ENCODE measurements around the gene ACSS1. TPM values are rescaled to one million over a fixed set of nuclear protein-coding genes. Genes with fewer than 3 reads are reported as not detected.

Gene ACSS1
- total and polyA plus RNA-seq, 2 experiments from 2014 or later = 1.3 to 4.1 TPM

GRCh38 chr20:25103526-25103925 is 45.6 kb upstream of the ACSS1 start:
- Histone ChIP-seq H3K79me2 (replicated peaks; ENCODE audit: insufficient read depth) (no peaks in the 10 kb centered on the region), H3K4me3 (no peak overlapping the region), H3K27ac (ENCODE audit: low read depth) (no peak overlapping the region), H2AFZ (no peak overlapping the region), H3K27me3 (ENCODE audit: insufficient read depth) (no peaks in the 10 kb centered on the region), H3K4me1 (ENCODE audit: insufficient read depth) (no peaks in the 10 kb centered on the region), H3F3A (replicated peaks; ENCODE audit: low read depth) (no peaks in the 10 kb centered on the region), H3K36me3 (ENCODE audit: insufficient read depth) (no peaks in the 10 kb centered on the region), H3K4me2 (no peak overlapping the region), H3K9me2 (ENCODE audit: insufficient read depth) (no peaks in the 10 kb centered on the region), H4K20me1 (replicated peaks; ENCODE audit: insufficient read depth) (no peaks in the 10 kb centered on the region)
- H3K27ac Mint-ChIP-seq = no peak overlapping the region
- H3K4me3 Mint-ChIP-seq = no peak overlapping the region
- H3K9me3 Mint-ChIP-seq = peaks cover 7% of the 10 kb centered on the region; the same call in 2 of the 3 replicates
- no peaks in the 10 kb centered on the region for H3K4me1 Mint-ChIP-seq
- ATAC-seq (no peak), DNase-seq (ENCODE audit: low spot score) (no peak)
- peaks cover under 1% of the 10 kb centered on the region for H3K27me3 Mint-ChIP-seq (ENCODE audit: insufficient read depth, low read depth, poor library complexity)
- TF ChIP-seq CREB1 (CRISPR knock-in tag; IDR thresholded peaks at IDR 0.05; ENCODE audit: low read depth) = no peak
- TF ChIP-seq REST (IDR thresholded peaks at IDR 0.05; ENCODE audit: unreplicated experiment) = no peak
- no peak for TF ChIP-seq EZH2 (IDR thresholded peaks at IDR 0.05; ENCODE audit: low read depth, unreplicated experiment)
- TF ChIP-seq JUNB (IDR thresholded peaks at IDR 0.05; ENCODE audit: unreplicated experiment) = no peak
- TF ChIP-seq EZH2phosphoT487 (IDR thresholded peaks at IDR 0.05; ENCODE audit: unreplicated experiment) = no peak
- TF ChIP-seq ZNF462 (CRISPR knock-in tag; IDR thresholded peaks at IDR 0.05) = no peak
- no peak for TF ChIP-seq ZNF114 (CRISPR knock-in tag; IDR thresholded peaks at IDR 0.05)
- no peak for TF ChIP-seq POLR2AphosphoS5 (IDR thresholded peaks at IDR 0.05; ENCODE audit: low read depth)
- no peak for TF ChIP-seq STAT1 (IDR thresholded peaks at IDR 0.05; ENCODE audit: unreplicated experiment)
- no peak for TF ChIP-seq ZNF331 (CRISPR knock-in tag; IDR thresholded peaks at IDR 0.05; ENCODE audit: low read depth)
- no peak for TF ChIP-seq CTCF (conservative IDR thresholded peaks at IDR 0.05; ENCODE audit: low read depth in 2 of 2)
- TF ChIP-seq ETS1 (IDR thresholded peaks at IDR 0.05) = no peak
- TF ChIP-seq NANOG (IDR thresholded peaks at IDR 0.05; ENCODE audit: borderline replicate concordance) = no peak
- H3K36me3 Mint-ChIP-seq (ENCODE audit: low read depth) = no peaks in the 10 kb centered on the region
